WTC11 (cell line): Measurements from ENCODE around the gene OPTN. TPM values are rescaled to one million over a fixed set of nuclear protein-coding genes. Genes with fewer than 3 reads are reported as not detected.

ENCODE experiments used
- ATAC-seq: fragments of 200-7000 bp; cut with Tn5 transposase; 2 replicates; pipeline ENCODE4 v1.10.0; 2021; ENCODE audit warnings: mild to moderate bottlenecking, moderate library complexity
- CTCF ChIA-PET: fragments of 300-600 bp; sonication (Branson Sonifier 250); formaldehyde crosslinking; loops from one replicate; lab custom pipeline; 2021; ENCODE audit warnings: antibody characterized with exemption; lab: Charles Lee
- POLR2A ChIA-PET: fragments of 350-600 bp; sonication (Branson Sonifier 250); formaldehyde crosslinking; loops from one replicate; lab custom pipeline; 2021; ENCODE audit warnings: antibody characterized with exemption; lab: Charles Lee
- DNase-seq: peaks from one replicate; pipeline ENCODE4 v3.0.0; 2021; ENCODE audit warnings: low spot score
- H3K27ac Mint-ChIP-seq: 2 replicates; pipeline ENCODE4 v1.8.0; 2021; ENCODE audit warnings: mixed read lengths
- H3K27me3 Mint-ChIP-seq: 2 replicates; pipeline ENCODE4 v1.8.0; 2021; ENCODE audit warnings: low read depth, mild to moderate bottlenecking, moderate library complexity, mixed read lengths
- H3K36me3 Mint-ChIP-seq: 2 replicates; pipeline ENCODE4 v1.8.0; 2021; ENCODE audit warnings: mixed read lengths
- H3K4me1 Mint-ChIP-seq: 2 replicates; pipeline ENCODE4 v1.8.0; 2022; ENCODE audit warnings: mixed read lengths
- H3K4me3 Mint-ChIP-seq: 2 replicates; pipeline ENCODE4 v1.8.0; 2021; ENCODE audit warnings: mild to moderate bottlenecking, moderate library complexity, mixed read lengths
- H3K9me3 Mint-ChIP-seq: 2 replicates; pipeline ENCODE4 v1.8.0; 2021; ENCODE audit warnings: mixed read lengths
- CREB1 ChIP-seq: sonication (generic); formaldehyde crosslinking; IDR thresholded peaks from 2 replicates; pipeline ENCODE4 v1.8.0; 2023; ENCODE audit warnings: mild to moderate bottlenecking, missing genetic modification reagents
- FOXJ3 ChIP-seq: sonication (generic); formaldehyde crosslinking; IDR thresholded peaks from 2 replicates; pipeline ENCODE4 v1.9.0; 2021; ENCODE audit warnings: missing genetic modification reagents, mild to moderate bottlenecking, borderline replicate concordance
- NR3C1 ChIP-seq: sonication (generic); formaldehyde crosslinking; conservative IDR thresholded peaks from 2 replicates; pipeline ENCODE4 v1.8.1; 2023; ENCODE audit warnings: low read depth, mild to moderate bottlenecking, missing genetic modification reagents
- RORB ChIP-seq: fragments of 250-450 bp; sonication (Bioruptor Pico); IDR thresholded peaks from 2 replicates; pipeline ENCODE4 v1.9.0; 2021; ENCODE audit warnings: mild to moderate bottlenecking
- SP1 ChIP-seq: sonication (generic); formaldehyde crosslinking; conservative IDR thresholded peaks from 2 replicates; pipeline ENCODE4 v1.8.1; 2022; ENCODE audit warnings: missing genetic modification reagents
- TCF7 ChIP-seq: sonication (generic); formaldehyde crosslinking; IDR thresholded peaks from 2 replicates; pipeline ENCODE4 v1.8.0; 2022; ENCODE audit warnings: mild to moderate bottlenecking, low read depth, missing genetic modification reagents, moderate library complexity
- TEAD1 ChIP-seq: sonication (generic); formaldehyde crosslinking; IDR thresholded peaks from 2 replicates; pipeline ENCODE4 v1.8.0; 2022; ENCODE audit warnings: mild to moderate bottlenecking, missing genetic modification reagents
- TEAD4 ChIP-seq: sonication (generic); formaldehyde crosslinking; IDR thresholded peaks from 2 replicates; pipeline ENCODE4 v1.8.0; 2022; ENCODE audit warnings: mild to moderate bottlenecking, missing genetic modification reagents
- TP53 ChIP-seq: sonication (generic); formaldehyde crosslinking; IDR thresholded peaks from 2 replicates; pipeline ENCODE4 v1.8.1; 2023; ENCODE audit warnings: mild to moderate bottlenecking, missing genetic modification reagents
- ZNF138 ChIP-seq: sonication (generic); formaldehyde crosslinking; conservative IDR thresholded peaks from 2 replicates; pipeline ENCODE4 v1.8.1; 2022; ENCODE audit warnings: mild to moderate bottlenecking, moderate library complexity, missing genetic modification reagents
- ZNF671 ChIP-seq: fragments of 250-450 bp; sonication (Bioruptor Pico); IDR thresholded peaks from 2 replicates; pipeline ENCODE4 v1.8.0; 2021; ENCODE audit warnings: mild to moderate bottlenecking
- total RNA-seq: library from RNA; stranded (reverse); gene quantifications from 3 replicates; pipeline ENCODE4 v1.2.3, GENCODE V29; 2021
- TF ChIP-seq, protein P1 (sequence below): fragments of 250-450 bp; sonication (Bioruptor Pico); IDR thresholded peaks from 2 replicates; pipeline ENCODE4 v1.9.0; 2021; ENCODE audit warnings: mild to moderate bottlenecking
- TF ChIP-seq, protein P2 (sequence below): sonication (generic); formaldehyde crosslinking; IDR thresholded peaks from 2 replicates; pipeline ENCODE4 v1.8.1; 2022; ENCODE audit warnings: mild to moderate bottlenecking, moderate library complexity, missing genetic modification reagents
- TF ChIP-seq, protein P3 (sequence below): sonication (generic); formaldehyde crosslinking; conservative IDR thresholded peaks from 2 replicates; pipeline ENCODE4 v1.8.1; 2022; ENCODE audit warnings: mild to moderate bottlenecking, missing genetic modification reagents
- TF ChIP-seq, protein P4 (sequence below): sonication (generic); formaldehyde crosslinking; IDR thresholded peaks from 2 replicates; pipeline ENCODE4 v1.8.1; 2022; ENCODE audit warnings: missing genetic modification reagents, borderline replicate concordance
- TF ChIP-seq, protein P5 (sequence below): sonication (generic); formaldehyde crosslinking; IDR thresholded peaks from 2 replicates; pipeline ENCODE4 v1.8.1; 2023; ENCODE audit warnings: mild to moderate bottlenecking, missing genetic modification reagents, moderate library complexity
- TF ChIP-seq, protein P6 (sequence below): sonication (generic); formaldehyde crosslinking; IDR thresholded peaks from 2 replicates; pipeline ENCODE4 v1.8.0; 2023; ENCODE audit warnings: missing genetic modification reagents
- TF ChIP-seq, protein P7 (sequence below): sonication (generic); formaldehyde crosslinking; IDR thresholded peaks from 2 replicates; pipeline ENCODE4 v1.8.0; 2022; ENCODE audit warnings: mild to moderate bottlenecking, missing genetic modification reagents

The OPTN gene
- total RNA-seq, 1 experiment from 2014 or later: 44.3 TPM

DNA sequence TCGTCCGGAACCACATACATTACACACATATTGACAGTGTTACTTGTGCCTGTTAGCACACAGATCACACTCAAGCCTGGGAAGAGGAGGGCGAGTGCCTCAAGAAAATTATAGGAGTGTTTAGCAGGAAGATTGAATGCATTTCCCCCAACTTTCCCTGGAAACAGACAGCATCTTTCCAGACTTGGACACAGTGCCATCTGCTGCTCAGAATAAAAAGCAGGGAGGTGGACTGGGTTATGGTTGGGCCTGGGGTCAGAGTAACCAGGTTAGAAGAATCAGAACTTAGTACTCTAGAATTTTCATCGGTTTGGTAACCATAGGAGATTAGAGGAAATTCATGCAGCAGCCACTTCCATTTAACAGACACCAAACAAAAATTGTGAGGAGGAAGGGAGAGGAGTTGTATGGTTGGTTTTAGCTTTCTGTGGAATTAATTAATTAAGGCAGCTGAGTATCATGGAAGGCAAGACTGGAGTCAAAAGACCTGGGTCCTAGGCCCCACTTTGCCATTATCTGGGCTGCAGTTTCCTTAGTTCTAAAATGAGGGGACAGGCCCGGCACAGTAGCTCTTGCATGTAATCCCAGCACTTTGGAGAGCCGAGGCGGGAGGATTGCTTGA is 43.4 kb upstream of the OPTN start:
- CTCF ChIA-PET: interaction anchor here (1.0 to 1.2 kb wide), 2 partner anchors 26 to 43 kb away, joined by 3 read pairs; partner anchors contain the start of gene OPTN

DNA sequence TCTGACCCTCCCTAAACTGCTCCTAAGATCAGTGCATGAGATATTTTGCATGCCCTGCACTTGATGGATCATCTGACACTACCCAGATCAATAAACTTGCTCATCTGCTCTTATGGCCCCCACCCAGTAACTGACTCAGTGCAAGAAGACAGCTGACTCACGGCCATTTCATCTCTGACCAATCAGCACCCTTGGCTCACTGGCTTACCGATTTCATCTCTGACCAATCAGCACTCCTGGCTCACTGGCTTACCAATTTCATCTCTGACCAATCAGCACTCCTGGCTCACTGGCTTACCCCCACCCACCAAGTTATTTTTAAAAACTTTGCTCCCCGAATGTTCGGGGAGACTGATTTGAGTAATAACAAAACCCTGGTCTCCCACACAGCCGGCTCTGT is 37.2 kb upstream of the OPTN start:
- ATAC-seq (0 out of 2 replicates have a peak, but pooled peaks have one; percentile 20), DNase-seq (no peak)
- Mint-ChIP-seq H3K27me3 (peaks cover 3% of the 10 kb centered on the region), H3K4me3 (no peak overlapping the region), H3K36me3 (no peaks in the 10 kb centered on the region; the same call in 1 of the 2 replicates), H3K4me1 (peaks cover 44% of the 10 kb centered on the region), H3K9me3 (peaks cover 19% of the 10 kb centered on the region), H3K27ac (no peak overlapping the region)
- ChIA-PET CTCF (no interaction called here), POLR2A (no interaction called here)
- TF ChIP-seq, protein P1, sequence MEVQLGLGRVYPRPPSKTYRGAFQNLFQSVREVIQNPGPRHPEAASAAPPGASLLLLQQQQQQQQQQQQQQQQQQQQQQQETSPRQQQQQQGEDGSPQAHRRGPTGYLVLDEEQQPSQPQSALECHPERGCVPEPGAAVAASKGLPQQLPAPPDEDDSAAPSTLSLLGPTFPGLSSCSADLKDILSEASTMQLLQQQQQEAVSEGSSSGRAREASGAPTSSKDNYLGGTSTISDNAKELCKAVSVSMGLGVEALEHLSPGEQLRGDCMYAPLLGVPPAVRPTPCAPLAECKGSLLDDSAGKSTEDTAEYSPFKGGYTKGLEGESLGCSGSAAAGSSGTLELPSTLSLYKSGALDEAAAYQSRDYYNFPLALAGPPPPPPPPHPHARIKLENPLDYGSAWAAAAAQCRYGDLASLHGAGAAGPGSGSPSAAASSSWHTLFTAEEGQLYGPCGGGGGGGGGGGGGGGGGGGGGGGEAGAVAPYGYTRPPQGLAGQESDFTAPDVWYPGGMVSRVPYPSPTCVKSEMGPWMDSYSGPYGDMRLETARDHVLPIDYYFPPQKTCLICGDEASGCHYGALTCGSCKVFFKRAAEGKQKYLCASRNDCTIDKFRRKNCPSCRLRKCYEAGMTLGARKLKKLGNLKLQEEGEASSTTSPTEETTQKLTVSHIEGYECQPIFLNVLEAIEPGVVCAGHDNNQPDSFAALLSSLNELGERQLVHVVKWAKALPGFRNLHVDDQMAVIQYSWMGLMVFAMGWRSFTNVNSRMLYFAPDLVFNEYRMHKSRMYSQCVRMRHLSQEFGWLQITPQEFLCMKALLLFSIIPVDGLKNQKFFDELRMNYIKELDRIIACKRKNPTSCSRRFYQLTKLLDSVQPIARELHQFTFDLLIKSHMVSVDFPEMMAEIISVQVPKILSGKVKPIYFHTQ (CRISPR knock-in tag): no peak
- TF ChIP-seq ZNF138 (no peak), NR3C1 (no peak), FOXJ3 (CRISPR knock-in tag) (no peak), RORB (CRISPR knock-in tag) (no peak), TEAD4 (CRISPR knock-in tag) (no peak), CREB1 (no peak), SP1 (CRISPR knock-in tag) (no peak), TP53 (no peak), ZNF671 (CRISPR knock-in tag) (no peak)
- TF ChIP-seq, protein P2, sequence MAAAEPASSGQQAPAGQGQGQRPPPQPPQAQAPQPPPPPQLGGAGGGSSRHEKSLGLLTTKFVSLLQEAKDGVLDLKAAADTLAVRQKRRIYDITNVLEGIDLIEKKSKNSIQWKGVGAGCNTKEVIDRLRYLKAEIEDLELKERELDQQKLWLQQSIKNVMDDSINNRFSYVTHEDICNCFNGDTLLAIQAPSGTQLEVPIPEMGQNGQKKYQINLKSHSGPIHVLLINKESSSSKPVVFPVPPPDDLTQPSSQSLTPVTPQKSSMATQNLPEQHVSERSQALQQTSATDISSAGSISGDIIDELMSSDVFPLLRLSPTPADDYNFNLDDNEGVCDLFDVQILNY (CRISPR knock-in tag): no peak
- TF ChIP-seq, protein P3, sequence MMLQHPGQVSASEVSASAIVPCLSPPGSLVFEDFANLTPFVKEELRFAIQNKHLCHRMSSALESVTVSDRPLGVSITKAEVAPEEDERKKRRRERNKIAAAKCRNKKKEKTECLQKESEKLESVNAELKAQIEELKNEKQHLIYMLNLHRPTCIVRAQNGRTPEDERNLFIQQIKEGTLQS (CRISPR knock-in tag): no peak
- TF ChIP-seq, protein P4, sequence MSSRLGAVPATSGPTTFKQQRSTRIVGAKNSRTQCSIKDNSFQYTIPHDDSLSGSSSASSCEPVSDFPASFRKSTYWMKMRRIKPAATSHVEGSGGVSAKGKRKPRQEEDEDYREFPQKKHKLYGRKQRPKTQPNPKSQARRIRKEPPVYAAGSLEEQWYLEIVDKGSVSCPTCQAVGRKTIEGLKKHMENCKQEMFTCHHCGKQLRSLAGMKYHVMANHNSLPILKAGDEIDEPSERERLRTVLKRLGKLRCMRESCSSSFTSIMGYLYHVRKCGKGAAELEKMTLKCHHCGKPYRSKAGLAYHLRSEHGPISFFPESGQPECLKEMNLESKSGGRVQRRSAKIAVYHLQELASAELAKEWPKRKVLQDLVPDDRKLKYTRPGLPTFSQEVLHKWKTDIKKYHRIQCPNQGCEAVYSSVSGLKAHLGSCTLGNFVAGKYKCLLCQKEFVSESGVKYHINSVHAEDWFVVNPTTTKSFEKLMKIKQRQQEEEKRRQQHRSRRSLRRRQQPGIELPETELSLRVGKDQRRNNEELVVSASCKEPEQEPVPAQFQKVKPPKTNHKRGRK: no peak
- TF ChIP-seq, protein P5, sequence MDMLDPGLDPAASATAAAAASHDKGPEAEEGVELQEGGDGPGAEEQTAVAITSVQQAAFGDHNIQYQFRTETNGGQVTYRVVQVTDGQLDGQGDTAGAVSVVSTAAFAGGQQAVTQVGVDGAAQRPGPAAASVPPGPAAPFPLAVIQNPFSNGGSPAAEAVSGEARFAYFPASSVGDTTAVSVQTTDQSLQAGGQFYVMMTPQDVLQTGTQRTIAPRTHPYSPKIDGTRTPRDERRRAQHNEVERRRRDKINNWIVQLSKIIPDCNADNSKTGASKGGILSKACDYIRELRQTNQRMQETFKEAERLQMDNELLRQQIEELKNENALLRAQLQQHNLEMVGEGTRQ (CRISPR knock-in tag): no peak

More for the DNA sequence above, 43.4 kb upstream of the OPTN start:
- POLR2A ChIA-PET: interaction anchor here (0.5 kb wide), 1 partner anchor 748 kb away, joined by 3 read pairs; no protein-coding TSS in a partner anchor
- no peaks in the 10 kb centered on the region for H3K27me3 Mint-ChIP-seq
- peaks cover 4% of the 10 kb centered on the region for H3K9me3 Mint-ChIP-seq
- H3K36me3 Mint-ChIP-seq: no peaks in the 10 kb centered on the region
- no peak overlapping the region for H3K27ac Mint-ChIP-seq
- H3K4me1 Mint-ChIP-seq: peaks cover 27% of the 10 kb centered on the region
- DNase-seq (no peak), ATAC-seq (peak; percentile 50)
- no peak for TF ChIP-seq TCF7 (CRISPR knock-in tag)
- TF ChIP-seq TEAD1 (CRISPR knock-in tag): no peak
- TF ChIP-seq TP53: no peak
- no peak for TF ChIP-seq RORB (CRISPR knock-in tag)
- no peak overlapping the region for H3K4me3 Mint-ChIP-seq

DNA sequence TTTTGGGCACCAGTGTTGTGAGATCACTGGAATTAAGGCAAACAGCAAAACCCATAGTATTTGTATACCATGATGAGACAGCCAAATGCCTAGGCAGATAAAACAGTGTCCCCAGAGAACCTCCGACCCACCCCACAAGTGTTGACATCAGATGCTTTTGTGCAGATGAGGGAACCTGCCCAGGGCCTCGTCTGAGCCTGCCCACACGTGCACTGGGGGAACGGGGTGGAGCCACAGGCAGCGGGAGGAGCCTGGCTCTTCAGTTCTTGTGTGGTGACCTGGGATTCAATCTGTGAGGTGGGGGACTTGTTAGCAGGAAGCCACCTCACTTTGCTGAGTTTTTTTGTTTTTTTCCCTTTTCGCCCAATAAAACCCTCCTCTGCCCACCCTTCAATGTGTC is 33.4 kb upstream of the OPTN start:
- H3K36me3 Mint-ChIP-seq: peaks cover 22% of the 10 kb centered on the region
- H3K27ac Mint-ChIP-seq: no peak overlapping the region
- H3K27me3 Mint-ChIP-seq: peaks cover 3% of the 10 kb centered on the region
- TF ChIP-seq, protein P6, sequence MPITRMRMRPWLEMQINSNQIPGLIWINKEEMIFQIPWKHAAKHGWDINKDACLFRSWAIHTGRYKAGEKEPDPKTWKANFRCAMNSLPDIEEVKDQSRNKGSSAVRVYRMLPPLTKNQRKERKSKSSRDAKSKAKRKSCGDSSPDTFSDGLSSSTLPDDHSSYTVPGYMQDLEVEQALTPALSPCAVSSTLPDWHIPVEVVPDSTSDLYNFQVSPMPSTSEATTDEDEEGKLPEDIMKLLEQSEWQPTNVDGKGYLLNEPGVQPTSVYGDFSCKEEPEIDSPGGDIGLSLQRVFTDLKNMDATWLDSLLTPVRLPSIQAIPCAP (CRISPR knock-in tag): no peak
- TF ChIP-seq, protein P7, sequence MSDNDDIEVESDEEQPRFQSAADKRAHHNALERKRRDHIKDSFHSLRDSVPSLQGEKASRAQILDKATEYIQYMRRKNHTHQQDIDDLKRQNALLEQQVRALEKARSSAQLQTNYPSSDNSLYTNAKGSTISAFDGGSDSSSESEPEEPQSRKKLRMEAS: peak; percentile 50; the same call in 1 of the 2 replicates
- no peak overlapping the region for H3K4me3 Mint-ChIP-seq
- peaks cover 40% of the 10 kb centered on the region for H3K9me3 Mint-ChIP-seq
- ChIA-PET POLR2A (no interaction called here), CTCF (interaction anchor here (1.1 to 2.1 kb wide), 2 partner anchors 8 to 13 kb away, joined by 3 to 8 read pairs; no protein-coding TSS in a partner anchor)
- peak; percentile 76 for ATAC-seq
- H3K4me1 Mint-ChIP-seq: peaks cover 28% of the 10 kb centered on the region
- DNase-seq: no peak
